ENCODE data around the gene GALNT2.

DNA sequence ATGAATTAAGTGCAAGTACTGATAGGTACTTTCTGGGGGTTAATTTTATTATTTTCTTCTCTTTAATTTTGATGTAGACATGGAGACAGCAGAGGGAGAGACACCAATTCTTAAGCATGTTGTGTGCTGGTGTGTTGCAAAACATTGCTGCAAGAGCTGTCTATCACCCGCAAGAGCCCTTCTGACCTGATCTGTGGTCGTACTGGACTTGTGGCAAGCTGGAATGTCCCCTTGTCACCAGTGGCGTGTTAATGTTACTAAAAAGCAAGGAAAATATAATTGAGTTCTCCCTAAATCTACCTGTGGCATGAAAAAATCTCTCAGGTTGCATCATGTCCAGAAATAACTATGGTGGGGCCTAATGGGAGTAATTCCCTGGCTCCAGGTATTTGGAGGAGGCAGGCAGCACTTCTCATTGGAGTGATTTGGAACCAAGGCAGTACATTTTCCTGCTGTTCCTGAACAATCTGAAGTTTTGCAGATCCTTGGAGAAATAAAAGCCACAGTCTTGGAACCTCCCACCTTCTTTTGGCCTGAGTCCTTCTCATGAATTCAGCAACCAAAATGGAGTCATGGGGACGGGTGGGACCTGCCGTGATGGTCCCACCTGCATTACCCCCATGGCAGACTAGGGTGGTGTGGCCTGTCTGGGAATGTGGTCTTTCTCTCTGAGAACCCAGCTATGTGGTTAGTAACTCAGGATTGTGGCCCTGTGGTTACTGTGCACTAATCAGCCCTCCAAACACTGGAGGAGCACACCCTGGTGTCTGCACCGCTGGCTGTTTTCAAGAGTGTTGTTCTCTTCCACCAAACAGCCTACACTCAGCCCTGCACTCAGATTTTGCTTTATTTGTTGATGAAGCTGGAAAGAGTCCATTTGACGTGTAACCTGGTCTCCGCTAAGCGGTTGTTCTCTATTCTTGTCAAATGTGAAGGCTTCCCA, 57.4 kb downstream of the GALNT2 start:
- TF ChIP-seq EP300 (IDR thresholded peaks at IDR 0.05; ENCODE audit: borderline replicate concordance in 1 of 2, control insufficient read depth in 1 of 2, low read depth in 2 of 2, low read length in 2 of 2) (no peak; a peak in 1 of 4 replicates), POLR2A (IDR thresholded peaks at IDR 0.05; ENCODE audit: low read depth, low read length) (no peak), EZH2 (IDR thresholded peaks at IDR 0.05; ENCODE audit: borderline replicate concordance, control insufficient read depth, low read depth, low read length) (no peak)
